Right cardiac atrium (tissue), 5 donors: ENCODE measurements around the gene MAGI2. TPM values are rescaled to one million over a fixed set of nuclear protein-coding genes. Genes with fewer than 3 reads are reported as not detected.

Source experiments
- ATAC-seq, 2 donors: fragments of 200-7000 bp; cut with Tn5 transposase; one replicate each; pipeline versions ENCODE4 v1.8.0 to v1.9.1; 2020; ENCODE audit warnings: moderate library complexity in 2 of 2, mild to moderate bottlenecking in 1 of 2
- DNase-seq, 3 donors: peaks; one replicate each; pipeline ENCODE4 v3.0.0-alpha.2; 2020
- H3K27ac ChIP-seq: one replicate; pipeline ENCODE4 v1.5.1; 2013; ENCODE audit warnings: mild to moderate bottlenecking, low read length, control low read depth, moderate library complexity
- H3K27me3 ChIP-seq: one replicate; pipeline ENCODE4 v1.6.1; 2013; ENCODE audit not compliant: control insufficient read depth, insufficient read depth
- H3K4me1 ChIP-seq: one replicate; pipeline ENCODE4 v1.6.1; 2013; ENCODE audit warnings: low read length; ENCODE audit not compliant: control insufficient read depth, insufficient read depth
- H3K4me3 ChIP-seq: one replicate; pipeline ENCODE4 v1.5.1; 2013; ENCODE audit warnings: low read length, control low read depth
- H3K9me3 ChIP-seq: one replicate; pipeline ENCODE4 v1.6.1; 2013; ENCODE audit warnings: low read length; ENCODE audit not compliant: control insufficient read depth
- WGBS: extraction: QIAGEN DNeasy Blood & Tissue Kit; methylation state at CpG from one replicate; pipeline ENCODE4 v1.1.7; 2013; 5-methylcytosine and 5-hydroxymethylcytosine counted together
- intact Hi-C, 4 donors: fragments of 100-400 bp; cut with DNase I; formaldehyde crosslinking; loops; one replicate each; pipeline versions ENCODE4 v1.11.0 to v1.14.0; 2022 to 2023
- polyA plus RNA-seq: library from polyadenylated mRNA; stranded (reverse); fragments of 200-250 nt; gene quantifications from one replicate; pipeline ENCODE4 v1.2.3, GENCODE V29; 2013
- total RNA-seq, 4 donors: library from RNA; stranded (reverse); fragmentation: NEBNext Ultra II Directional; extraction: Animal tissue kit (Norgen Biotek cat#: 25700); gene quantifications; one replicate each; pipeline ENCODE4 v1.2.1, GENCODE V29; 2021
- donor health status: healthy with polysubstance abuse.
- donor health status: DM: no; HTN: yes; CAD: no.
- donor health status: DM: no; HTN: no; CAD: no.
- donor health status: DM: no; HTN: yes; CAD: no; lungs with severe emphysema.
- donor health status: DM: yes; HTN: yes; CAD: no.

MAGI2 gene
- total and polyA plus RNA-seq, 5 donors, result 3.2 to 9.9 (median 7.9) TPM

- DNase-seq (no peak), ATAC-seq (peak in 1 of 2 donors; percentile 19)
- Histone ChIP-seq H3K4me1 (no peaks in the 10 kb centered on the region), H3K27me3 (no peaks in the 10 kb centered on the region), H3K27ac (no peak overlapping the region), H3K4me3 (no peak overlapping the region), H3K9me3 (no peaks in the 10 kb centered on the region)
- WGBS, result 38% methylated on average over 1 of the region's 1 CpG
- intact Hi-C loops, result no loop called here
Observed at GRCh38 chr7:78164459-78164858, 1289.0 kb downstream of the MAGI2 start.

DNA sequence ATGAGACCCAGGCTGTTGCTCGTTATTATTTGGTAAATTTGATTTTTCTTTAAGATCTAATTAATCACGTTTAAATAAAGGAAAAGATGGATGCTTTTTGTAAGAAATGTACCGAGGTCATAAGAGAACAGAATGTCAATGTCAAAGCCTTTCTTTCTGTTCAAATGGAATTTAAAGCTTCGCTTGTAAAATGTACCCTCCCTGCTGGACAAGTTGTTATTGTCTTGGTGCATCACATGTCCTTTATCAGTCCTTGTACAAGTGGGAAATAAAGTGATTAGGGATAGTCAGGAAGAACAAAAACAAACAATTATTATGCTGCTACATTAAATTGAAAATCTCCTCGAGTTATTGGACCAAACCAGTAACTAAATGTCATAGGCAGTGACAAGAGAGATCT, 1291.7 kb downstream of the MAGI2 start:
- Histone ChIP-seq H3K27ac (no peak overlapping the region), H3K4me3 (no peak overlapping the region), H3K9me3 (no peaks in the 10 kb centered on the region), H3K4me1 (no peaks in the 10 kb centered on the region), H3K27me3 (no peaks in the 10 kb centered on the region)
- DNase-seq (no peak), ATAC-seq (no peak)
- 76% methylated on average over 5 of the region's 5 CpGs for WGBS
- intact Hi-C loops, result no loop called here

- 92% methylated on average over 2 of the region's 2 CpGs for WGBS
- intact Hi-C loops, result no loop called here
- ATAC-seq, result no peak
Observed at GRCh38 chr7:78159545-78159944, 1293.9 kb downstream of the MAGI2 start.

DNA sequence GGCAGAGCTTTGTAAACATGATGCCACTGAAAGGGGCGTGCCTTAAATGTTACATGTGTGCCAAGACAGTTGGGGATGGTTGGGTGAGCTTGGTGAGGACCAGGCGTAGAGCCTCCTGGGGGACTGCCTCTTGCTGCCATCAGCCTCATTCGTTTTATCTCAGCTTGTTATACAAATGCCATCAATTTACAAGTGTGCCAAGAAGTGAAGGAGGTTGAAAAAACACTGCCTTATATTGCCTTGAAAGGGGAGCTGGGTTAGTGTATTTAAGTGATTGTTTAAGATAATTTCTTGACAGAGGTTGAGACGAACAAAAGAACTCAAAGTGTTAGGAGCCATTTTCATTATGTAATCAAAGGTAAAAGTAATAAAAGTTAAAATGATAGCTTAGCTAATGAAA, 1300.2 kb downstream of the MAGI2 start:
- no peak for DNase-seq
- no peak for ATAC-seq
- no peaks in the 10 kb centered on the region for H3K27me3 ChIP-seq
- no peak overlapping the region for H3K27ac ChIP-seq
- no peaks in the 10 kb centered on the region for H3K9me3 ChIP-seq
- intact Hi-C loops, result no loop called here
- H3K4me1 ChIP-seq, result no peaks in the 10 kb centered on the region
- no peak overlapping the region for H3K4me3 ChIP-seq
- 70% methylated on average over 4 of the region's 4 CpGs for WGBS

More at GRCh38 chr7:78159545-78159944, 1293.9 kb downstream of the MAGI2 start:
- Histone ChIP-seq H3K27me3 (no peaks in the 10 kb centered on the region), H3K4me1 (no peaks in the 10 kb centered on the region), H3K9me3 (no peaks in the 10 kb centered on the region), H3K27ac (no peak overlapping the region), H3K4me3 (no peak overlapping the region)
- DNase-seq, result no peak

GRCh38 chr7:78151229-78151628, 1302.2 kb downstream of the MAGI2 start:
- no peaks in the 10 kb centered on the region for H3K27me3 ChIP-seq
- DNase-seq (no peak), ATAC-seq (no peak)
- intact Hi-C loops, result no loop called here
- WGBS, result 73% methylated on average over 3 of the region's 3 CpGs
- H3K27ac ChIP-seq, result no peak overlapping the region
- no peaks in the 10 kb centered on the region for H3K4me1 ChIP-seq
- no peaks in the 10 kb centered on the region for H3K9me3 ChIP-seq
- no peak overlapping the region for H3K4me3 ChIP-seq

- H3K27me3 ChIP-seq, result no peaks in the 10 kb centered on the region
- ATAC-seq (no peak), DNase-seq (no peak)
- H3K27ac ChIP-seq, result no peak overlapping the region
- no peaks in the 10 kb centered on the region for H3K4me1 ChIP-seq
- no peak overlapping the region for H3K4me3 ChIP-seq
- 65% methylated on average over 1 of the region's 1 CpG for WGBS
- no peaks in the 10 kb centered on the region for H3K9me3 ChIP-seq
- intact Hi-C loops, result no loop called here
Observed at GRCh38 chr7:78149787-78150186, 1303.7 kb downstream of the MAGI2 start.

DNA sequence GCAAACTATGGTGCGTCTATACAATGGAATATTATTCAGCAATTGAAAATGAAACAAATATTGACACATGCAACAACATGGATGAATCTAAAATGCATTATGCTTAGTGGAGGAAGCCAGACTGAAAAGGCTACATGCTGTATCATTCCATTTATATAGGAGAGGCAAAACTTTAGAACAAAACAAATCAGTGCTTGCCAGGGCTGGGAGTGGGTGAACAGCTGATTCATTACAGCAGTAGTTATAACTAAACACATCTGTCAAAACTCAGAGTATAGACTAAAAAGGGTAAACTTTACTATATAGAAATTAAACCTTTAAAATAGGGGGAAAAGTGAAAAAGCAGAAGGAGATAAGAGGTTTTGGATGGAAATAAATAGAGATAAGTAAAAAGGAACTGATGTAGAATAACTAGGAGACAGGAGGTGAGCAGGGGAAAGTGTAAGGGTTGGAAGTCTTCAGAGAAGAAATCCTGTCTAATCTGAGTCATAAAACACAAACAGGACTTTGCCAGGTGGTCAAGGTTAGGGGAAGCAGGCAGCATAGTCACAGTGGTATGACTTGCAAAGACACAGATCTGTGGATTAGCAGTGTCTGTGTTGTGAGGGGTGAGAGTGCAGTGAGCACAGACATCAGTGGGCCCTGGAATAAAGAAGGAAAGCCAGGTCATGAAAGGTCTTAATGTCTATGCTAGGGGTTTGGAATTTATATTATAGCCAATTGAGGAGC, 1305.1 kb downstream of the MAGI2 start:
- H3K27me3 ChIP-seq, result no peaks in the 10 kb centered on the region
- H3K4me3 ChIP-seq, result no peak overlapping the region
- intact Hi-C loops, result no loop called here
- no peaks in the 10 kb centered on the region for H3K4me1 ChIP-seq
- no peaks in the 10 kb centered on the region for H3K9me3 ChIP-seq
- H3K27ac ChIP-seq, result no peak overlapping the region
- ATAC-seq (no peak), DNase-seq (no peak)
- 91% methylated on average over 1 of the region's 1 CpG for WGBS

DNA sequence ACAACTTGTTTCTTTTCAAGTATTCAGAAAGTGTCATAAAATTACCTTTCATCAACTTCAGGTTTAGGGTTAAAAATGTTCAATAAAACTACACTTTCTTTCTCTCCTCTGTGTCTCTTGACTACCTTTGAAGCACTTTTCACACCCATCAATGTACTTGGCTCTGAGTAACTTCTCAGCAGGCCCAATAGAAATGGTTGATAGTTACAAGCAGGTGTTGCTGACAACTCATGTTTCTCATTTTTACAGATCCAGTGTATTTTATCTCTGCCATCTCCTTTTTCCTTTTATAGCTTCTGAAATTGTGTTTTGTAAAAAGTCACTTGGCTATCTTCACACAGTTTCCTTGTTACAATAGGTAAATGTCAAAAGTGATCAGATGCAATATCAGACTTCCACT, 1306.9 kb downstream of the MAGI2 start:
- no peaks in the 10 kb centered on the region for H3K4me1 ChIP-seq
- ATAC-seq, result no peak
- no peaks in the 10 kb centered on the region for H3K9me3 ChIP-seq
- H3K27ac ChIP-seq, result no peak overlapping the region
- intact Hi-C loops, result no loop called here
- H3K4me3 ChIP-seq, result no peak overlapping the region
- no peak for DNase-seq
- H3K27me3 ChIP-seq, result no peaks in the 10 kb centered on the region

DNA sequence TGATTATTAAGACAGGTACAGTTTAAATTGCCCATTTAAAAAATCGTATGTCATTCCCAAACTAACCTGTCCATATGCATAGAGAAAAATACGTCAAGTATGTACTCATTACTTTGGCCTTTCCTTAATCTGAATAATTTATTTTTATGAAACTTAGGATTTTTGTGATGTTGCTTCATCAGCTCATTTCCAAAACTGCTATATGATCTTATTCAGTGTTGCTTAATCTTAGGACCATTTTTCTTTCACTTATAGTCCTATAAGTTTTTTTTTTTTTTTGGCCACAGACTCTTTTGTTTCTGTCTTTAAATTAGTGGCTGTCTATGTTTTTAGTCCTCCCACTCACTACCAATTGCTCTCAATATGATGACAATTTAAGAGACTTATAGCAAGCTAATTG, 1309.8 kb downstream of the MAGI2 start:
- intact Hi-C loops, result no loop called here
- WGBS, result 91% methylated on average over 2 of the region's 2 CpGs
- Histone ChIP-seq H3K27me3 (no peaks in the 10 kb centered on the region), H3K27ac (no peak overlapping the region), H3K4me3 (no peak overlapping the region), H3K4me1 (no peaks in the 10 kb centered on the region), H3K9me3 (no peaks in the 10 kb centered on the region)
- DNase-seq (no peak), ATAC-seq (no peak)

- WGBS, result 71% methylated on average over 9 of the region's 9 CpGs
- no peak overlapping the region for H3K4me3 ChIP-seq
- H3K4me1 ChIP-seq, result no peaks in the 10 kb centered on the region
- DNase-seq (no peak), ATAC-seq (no peak)
- H3K27me3 ChIP-seq, result no peaks in the 10 kb centered on the region
- H3K27ac ChIP-seq, result no peak overlapping the region
- H3K9me3 ChIP-seq, result no peaks in the 10 kb centered on the region
- intact Hi-C loops, result no loop called here
Observed at GRCh38 chr7:78141522-78142281, 1311.8 kb downstream of the MAGI2 start.

DNA sequence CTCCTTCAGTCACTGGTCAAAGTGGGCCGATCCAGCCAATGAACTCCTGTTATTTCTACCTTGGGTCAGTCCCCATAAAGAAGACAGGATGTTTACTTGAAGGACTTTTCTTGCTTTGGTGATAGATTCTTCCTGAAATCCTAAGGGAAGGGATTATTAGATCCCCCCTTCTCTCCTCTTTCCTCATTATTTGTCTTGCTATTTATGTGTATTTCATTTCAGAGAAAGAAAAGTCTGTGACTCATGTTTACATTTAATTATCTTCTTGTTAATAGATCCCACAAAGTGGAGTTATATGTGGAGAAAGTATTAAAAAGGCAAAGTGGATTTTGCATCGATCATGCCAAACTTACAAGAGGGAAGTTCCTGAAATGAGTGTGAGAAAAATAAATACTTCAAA, 1313.4 kb downstream of the MAGI2 start:
- no peak overlapping the region for H3K27ac ChIP-seq
- no peaks in the 10 kb centered on the region for H3K27me3 ChIP-seq
- no peaks in the 10 kb centered on the region for H3K4me1 ChIP-seq
- intact Hi-C loops, result no loop called here
- DNase-seq (no peak), ATAC-seq (no peak)
- no peak overlapping the region for H3K4me3 ChIP-seq
- WGBS, result 79% methylated on average over 2 of the region's 2 CpGs
- H3K9me3 ChIP-seq, result no peaks in the 10 kb centered on the region
